SK-N-SH (cell line): ENCODE results near the gene PDE4D. TPM values are rescaled to one million over a fixed set of nuclear protein-coding genes. Genes with fewer than 3 reads are reported as not detected.

Experiments used
- CTCF ChIA-PET: fragments of 300-600, 350-600 bp; formaldehyde crosslinking; extraction: SDS; loops from one replicate; lab custom pipeline; 2021; lab: Yijun Ruan, JAX
- POLR2A ChIA-PET: fragments of 350-600 bp; sonication (Branson Sonifier 250); formaldehyde crosslinking; extraction: SDS; loops from one replicate; lab custom pipeline; 2020; ENCODE audit warnings: antibody characterized with exemption, inconsistent platforms; lab: Yijun Ruan, JAX
- DNase-seq: peaks from one replicate; pipeline ENCODE4 v3.0.0; 2012
- H2AFZ ChIP-seq: fragments of 200-600 bp; sonication (generic); 2 replicates; pipeline ENCODE4 v1.8.1; 2016; ENCODE audit warnings: antibody characterized with exemption, mild to moderate bottlenecking, low read depth
- H3F3A ChIP-seq: fragments of 200-600 bp; sonication (generic); replicated peaks from 2 replicates; pipeline ENCODE3; 2016; ENCODE audit warnings: antibody characterized with exemption, mild to moderate bottlenecking; ENCODE audit not compliant: insufficient read depth
- H3K27ac ChIP-seq, 2 experiments: fragments of 200-500 bp in 1 of 2; fragments of 200-600 bp in 1 of 2; sonication (Bioruptor generic) in 1 of 2; sonication (generic), shearing (Covaris generic) in 1 of 2; 2 replicates each; pipeline versions ENCODE4 v1.5.1 to v1.6.1; 2014 to 2016; ENCODE audit warnings: low read depth in 2 of 2, inconsistent platforms in 1 of 2, low read length in 1 of 2, mild to moderate bottlenecking in 1 of 2, mixed read lengths in 1 of 2
- H3K27me3 ChIP-seq: fragments of 200-600 bp; sonication (generic), shearing (Covaris generic); 2 replicates; pipeline ENCODE4 v1.6.1; 2016; ENCODE audit warnings: mixed run types; ENCODE audit not compliant: insufficient read depth
- H3K36me3 ChIP-seq, 2 experiments: fragments of 200-500 bp in 1 of 2; fragments of 200-600 bp in 1 of 2; sonication (Bioruptor generic) in 1 of 2; sonication (generic) in 1 of 2; replicated peaks in 1 of 2; 2 replicates each; pipeline versions ENCODE3 to v1.5.1; 2014 to 2016; ENCODE audit warnings: low read length in 1 of 2, mild to moderate bottlenecking in 1 of 2; ENCODE audit not compliant: insufficient read depth in 2 of 2, control insufficient read depth in 1 of 2
- H3K4me1 ChIP-seq, 2 experiments: fragments of 200-500 bp in 1 of 2; fragments of 200-600 bp in 1 of 2; sonication (Bioruptor generic) in 1 of 2; sonication (generic), shearing (Covaris generic) in 1 of 2; 2 replicates each; pipeline versions ENCODE4 v1.5.1 to v1.6.1; 2014 to 2016; ENCODE audit warnings: low read depth in 1 of 2, low read length in 1 of 2, mixed run types in 1 of 2; ENCODE audit not compliant: insufficient read depth in 2 of 2, control insufficient read depth in 1 of 2
- H3K4me2 ChIP-seq: fragments of 200-600 bp; sonication (generic), shearing (Covaris generic); 2 replicates; pipeline ENCODE4 v1.6.1; 2017; ENCODE audit warnings: mixed run types
- H3K4me3 ChIP-seq, 2 experiments: fragments of 200-500 bp in 1 of 2; fragments of 200-600 bp in 1 of 2; sonication (Bioruptor generic) in 1 of 2; sonication (generic), shearing (Covaris generic) in 1 of 2; 2 replicates each; pipeline versions ENCODE4 v1.5.1 to v1.8.1; 2014 to 2016; ENCODE audit warnings: low read depth in 2 of 2, inconsistent platforms in 1 of 2, low read length in 1 of 2, mild to moderate bottlenecking in 1 of 2, mixed read lengths in 1 of 2, moderate library complexity in 1 of 2
- H3K79me2 ChIP-seq: fragments of 200-600 bp; sonication (generic); 2 replicates; pipeline ENCODE4 v1.8.1; 2017; ENCODE audit warnings: mild to moderate bottlenecking; ENCODE audit not compliant: insufficient read depth
- H3K9ac ChIP-seq: fragments of 200-600 bp; sonication (generic); 2 replicates; pipeline ENCODE4 v1.6.1; 2017; ENCODE audit warnings: mixed run types
- H3K9me2 ChIP-seq: fragments of 200-600 bp; sonication (generic); 2 replicates; pipeline ENCODE4 v1.6.1; 2017; ENCODE audit warnings: mixed run types
- H3K9me3 ChIP-seq: fragments of 200-600 bp; sonication (generic); 2 replicates; pipeline ENCODE4 v1.6.1; 2017; ENCODE audit warnings: mixed run types, mild to moderate bottlenecking, moderate library complexity
- H4K20me1 ChIP-seq: fragments of 200-600 bp; sonication (generic); 2 replicates; pipeline ENCODE4 v1.6.1; 2017; ENCODE audit warnings: mild to moderate bottlenecking, mixed run types; ENCODE audit not compliant: insufficient read depth
- EZH2phosphoT487 ChIP-seq: fragments of 200-600 bp; sonication (generic); IDR thresholded peaks from 2 replicates; pipeline ENCODE4 v1.6.1; 2017; ENCODE audit warnings: low read depth, mixed run types, mild to moderate bottlenecking, antibody characterized with exemption, moderate library complexity, borderline replicate concordance
- FOSL2 ChIP-seq: IDR thresholded peaks from 2 replicates; pipeline ENCODE4 v1.4.0; 2012; ENCODE audit warnings: low read depth, mild to moderate bottlenecking, moderate library complexity, borderline replicate concordance
- FOXJ3 ChIP-seq: sonication (generic); formaldehyde crosslinking; IDR thresholded peaks from 2 replicates; pipeline ENCODE4 v1.5.1; 2020; ENCODE audit warnings: mild to moderate bottlenecking, missing genetic modification reagents
- GABPA ChIP-seq: IDR thresholded peaks from 2 replicates; pipeline ENCODE4 v1.4.0; 2012; ENCODE audit warnings: low read depth, mild to moderate bottlenecking
- GATA2 ChIP-seq: sonication (generic); formaldehyde crosslinking; IDR thresholded peaks from 2 replicates; pipeline ENCODE4 v1.5.0; 2020; ENCODE audit warnings: mild to moderate bottlenecking, missing genetic modification reagents
- JUND ChIP-seq: IDR thresholded peaks from 2 replicates; pipeline ENCODE4 v1.4.0; 2012
- MEF2A ChIP-seq: IDR thresholded peaks from 2 replicates; pipeline ENCODE4 v1.4.0; 2012; ENCODE audit warnings: low read depth, borderline replicate concordance
- MXI1 ChIP-seq: IDR thresholded peaks from 2 replicates; pipeline ENCODE4 v1.6.1; 2012; ENCODE audit warnings: mild to moderate bottlenecking, low read depth, low read length, improper control_type of control experiment
- NRF1 ChIP-seq: IDR thresholded peaks from 2 replicates; pipeline ENCODE4 v1.6.1; 2012; ENCODE audit warnings: low read depth, mild to moderate bottlenecking, low read length
- POLR2AphosphoS5 ChIP-seq: IDR thresholded peaks from 2 replicates; pipeline ENCODE4 v1.6.1; 2012; ENCODE audit warnings: low read depth, low read length
- RFX5 ChIP-seq: IDR thresholded peaks from 2 replicates; pipeline ENCODE4 v1.6.1; 2012; ENCODE audit warnings: mild to moderate bottlenecking, improper control_type of control experiment, low read length
- RXRA ChIP-seq: IDR thresholded peaks from 2 replicates; pipeline ENCODE4 v1.4.0; 2012; ENCODE audit warnings: low read depth, mild to moderate bottlenecking, borderline replicate concordance
- YY1 ChIP-seq: IDR thresholded peaks from 2 replicates; pipeline ENCODE4 v1.4.0; 2012; ENCODE audit warnings: low read depth, mild to moderate bottlenecking
- whole genome bisulfite sequencing: methylation state at CpG from one replicate; pipeline ENCODE4 v1.1.6; 2017; ENCODE audit warnings: low lambda C conversion rate; 5-methylcytosine and 5-hydroxymethylcytosine counted together
- polyA plus RNA-seq, 3 experiments: library from polyadenylated mRNA; depleted of rRNA; stranded (reverse); fragments of >200 nt; gene quantifications; 2 replicates each; pipeline ENCODE4 v1.2.3, GENCODE V29; 2012
- TF ChIP-seq, protein P1 (sequence below): IDR thresholded peaks from 2 replicates; pipeline ENCODE4; 2012

PDE4D gene
- polyA plus RNA-seq, 1 of the 3 experiments (the other 2 are of a cell fraction) = 2.4 TPM

DNA sequence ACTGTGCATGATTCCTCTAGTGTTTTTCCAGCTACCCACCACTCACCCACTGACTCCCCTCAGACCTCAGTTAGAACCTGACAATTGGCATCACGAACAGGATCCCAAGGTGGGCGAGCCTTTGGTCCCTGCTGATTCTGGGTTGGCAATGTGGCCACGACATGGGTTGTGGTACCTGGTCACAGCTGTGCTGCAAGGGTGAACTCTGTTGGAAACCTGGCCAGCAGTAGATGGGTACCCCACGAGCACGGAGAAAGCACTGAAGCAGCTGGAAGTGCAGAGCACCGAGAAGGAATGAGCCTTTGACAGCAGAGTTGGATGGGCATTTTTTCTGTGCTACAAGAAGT lies 180.1 kb downstream of the PDE4D start:
- no peak overlapping the region; a peak in 1 of 4 replicates for H3K4me3 ChIP-seq
- TF ChIP-seq GATA2 (CRISPR knock-in tag) (no peak), JUND (no peak), RXRA (no peak), EZH2phosphoT487 (no peak), GABPA (no peak)
- TF ChIP-seq, all 33 proteins: peak for 0
- no peak for DNase-seq
- Histone ChIP-seq H3K27ac (no peak overlapping the region), H2AFZ (no peak overlapping the region), H3K4me1 (no peaks in the 10 kb centered on the region; a peak in 2 of 4 replicates), H3F3A (no peaks in the 10 kb centered on the region), H3K9me3 (no peaks in the 10 kb centered on the region), H3K36me3 (no peaks in the 10 kb centered on the region), H3K79me2 (no peaks in the 10 kb centered on the region), H3K9me2 (no peaks in the 10 kb centered on the region), H3K27me3 (no peaks in the 10 kb centered on the region), H3K9ac (no peak overlapping the region), H3K4me2 (no peak overlapping the region), H4K20me1 (no peaks in the 10 kb centered on the region)
- ChIA-PET POLR2A (no interaction called here), CTCF (interaction anchor here (0.6 to 1.1 kb wide), 2 partner anchors 93 to 622 kb away, joined by 3 read pairs; no protein-coding TSS in a partner anchor)
- 82% methylated on average over 6 of the region's 6 CpGs for WGBS

DNA sequence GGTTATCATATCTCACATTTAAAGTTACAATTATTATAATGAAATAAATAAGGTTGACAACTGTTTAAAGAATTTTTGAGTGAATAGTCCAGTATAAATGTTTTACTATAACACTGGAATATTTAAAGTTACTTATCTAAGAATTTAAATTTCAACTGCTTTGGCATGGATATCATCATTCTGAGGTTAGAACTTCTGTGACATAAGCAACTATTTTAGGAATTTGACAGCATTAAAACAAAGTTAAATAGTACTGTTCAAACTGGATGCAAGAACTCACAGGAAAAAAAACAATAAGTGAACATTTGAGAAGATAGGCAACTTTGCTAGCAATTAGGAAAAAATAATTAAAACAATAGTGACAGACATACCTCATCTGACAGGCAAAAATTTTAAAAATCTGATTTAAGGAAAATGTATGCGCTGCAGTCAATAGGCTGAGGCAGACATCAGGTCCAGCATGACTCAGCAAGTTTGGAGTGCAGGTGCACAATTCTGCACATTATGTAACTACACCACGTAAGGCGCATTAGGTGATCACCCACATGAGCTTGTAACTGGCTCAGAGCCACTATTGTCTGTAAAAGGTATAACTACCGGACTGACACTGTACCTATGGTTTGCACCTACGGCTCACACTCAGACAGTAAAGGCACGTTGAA lies 180.6 kb downstream of the PDE4D start:
- POLR2A ChIA-PET = no interaction called here
- no peaks in the 10 kb centered on the region for H4K20me1 ChIP-seq
- CTCF ChIA-PET = interaction anchor here (0.6 to 1.1 kb wide), 2 partner anchors 92 to 622 kb away, joined by 3 read pairs; no protein-coding TSS in a partner anchor
- no peaks in the 10 kb centered on the region for H3K79me2 ChIP-seq
- DNase-seq = no peak
- no peak overlapping the region for H2AFZ ChIP-seq
- H3K4me2 ChIP-seq = no peak overlapping the region
- H3K9ac ChIP-seq = no peak overlapping the region
- H3K4me1 ChIP-seq = no peaks in the 10 kb centered on the region; a peak in 2 of 4 replicates
- no peaks in the 10 kb centered on the region for H3K9me2 ChIP-seq
- H3K36me3 ChIP-seq = no peaks in the 10 kb centered on the region
- H3K9me3 ChIP-seq = no peaks in the 10 kb centered on the region
- no peak overlapping the region; a peak in 1 of 4 replicates for H3K4me3 ChIP-seq
- H3F3A ChIP-seq = no peaks in the 10 kb centered on the region
- no peak for TF ChIP-seq MXI1
- no peak for TF ChIP-seq FOSL2
- TF ChIP-seq, protein P1, sequence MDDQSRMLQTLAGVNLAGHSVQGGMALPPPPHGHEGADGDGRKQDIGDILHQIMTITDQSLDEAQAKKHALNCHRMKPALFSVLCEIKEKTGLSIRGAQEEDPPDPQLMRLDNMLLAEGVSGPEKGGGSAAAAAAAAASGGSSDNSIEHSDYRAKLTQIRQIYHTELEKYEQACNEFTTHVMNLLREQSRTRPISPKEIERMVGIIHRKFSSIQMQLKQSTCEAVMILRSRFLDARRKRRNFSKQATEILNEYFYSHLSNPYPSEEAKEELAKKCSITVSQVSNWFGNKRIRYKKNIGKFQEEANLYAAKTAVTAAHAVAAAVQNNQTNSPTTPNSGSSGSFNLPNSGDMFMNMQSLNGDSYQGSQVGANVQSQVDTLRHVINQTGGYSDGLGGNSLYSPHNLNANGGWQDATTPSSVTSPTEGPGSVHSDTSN = no peak
- TF ChIP-seq GATA2 (CRISPR knock-in tag) = no peak
- TF ChIP-seq YY1 = no peak
- TF ChIP-seq MEF2A = no peak
- no peak for TF ChIP-seq RFX5
- TF ChIP-seq NRF1 = no peak
- no peak for TF ChIP-seq RXRA
- TF ChIP-seq JUND = no peak
- TF ChIP-seq POLR2AphosphoS5 = no peak
- no peak for TF ChIP-seq FOXJ3 (CRISPR knock-in tag)
- TF ChIP-seq EZH2phosphoT487 = no peak
- TF ChIP-seq, all 33 proteins: peak for 0
- Histone ChIP-seq H3K27ac (no peak overlapping the region; a peak in 1 of 4 replicates), H3K27me3 (no peaks in the 10 kb centered on the region)
- WGBS = 100% methylated on average over 6 of the region's 6 CpGs
